Measurements from ENCODE around the gene MAP3K20. TPM values are rescaled to one million over a fixed set of nuclear protein-coding genes. Genes with fewer than 3 reads are reported as not detected.
A peak's percentile ranks its signal among the peaks of the same experiment; 100 is the strongest.
"Not testable (repeated sequence)": the region's sequence is repeated elsewhere in the genome, so short reads cannot be mapped to it uniquely, and the experiment has no call there.

Gene MAP3K20
- total RNA-seq, 1 donor from 2014 or later: 33.7 TPM

DNA sequence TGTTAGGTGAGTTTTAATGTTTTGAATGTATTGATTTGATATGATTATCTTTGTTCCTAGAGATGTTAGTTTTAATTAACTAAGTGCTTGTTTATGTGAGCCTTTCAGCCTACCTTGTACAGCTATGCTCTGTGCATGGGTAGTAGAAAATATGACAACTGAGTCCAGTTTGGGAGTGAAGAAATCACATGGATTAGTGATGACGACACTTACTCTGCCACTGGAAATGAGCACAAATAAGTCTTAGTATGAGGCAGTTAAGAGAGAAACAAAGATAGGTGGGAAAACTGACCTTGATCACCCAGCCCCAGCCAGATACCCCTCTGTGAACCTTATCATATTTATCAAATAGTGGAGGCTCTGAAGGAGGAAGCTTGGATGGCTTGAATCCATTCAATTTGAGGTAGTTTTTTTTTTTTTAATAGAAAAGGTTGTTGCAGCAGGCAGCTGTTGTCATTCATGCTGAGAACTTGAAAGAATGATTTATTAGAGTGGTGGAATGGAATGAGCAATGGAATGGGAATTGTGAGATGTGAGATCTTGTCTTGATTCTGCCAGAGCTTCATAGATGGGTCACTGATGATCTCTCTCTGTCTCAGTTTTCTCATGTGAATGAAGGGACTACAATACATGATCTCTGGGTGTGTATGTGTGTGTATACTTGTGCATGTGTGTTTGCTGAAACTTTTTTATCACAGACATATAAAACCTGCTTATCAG is 96.4 kb downstream of the MAP3K20 start:
- Mint-ChIP-seq H3K4me1 (peaks cover 22% of the 10 kb centered on the region), H3K27ac (peak overlapping the region; percentile 33), H3K27me3 (ENCODE audit: low read depth) (no peaks in the 10 kb centered on the region)

DNA sequence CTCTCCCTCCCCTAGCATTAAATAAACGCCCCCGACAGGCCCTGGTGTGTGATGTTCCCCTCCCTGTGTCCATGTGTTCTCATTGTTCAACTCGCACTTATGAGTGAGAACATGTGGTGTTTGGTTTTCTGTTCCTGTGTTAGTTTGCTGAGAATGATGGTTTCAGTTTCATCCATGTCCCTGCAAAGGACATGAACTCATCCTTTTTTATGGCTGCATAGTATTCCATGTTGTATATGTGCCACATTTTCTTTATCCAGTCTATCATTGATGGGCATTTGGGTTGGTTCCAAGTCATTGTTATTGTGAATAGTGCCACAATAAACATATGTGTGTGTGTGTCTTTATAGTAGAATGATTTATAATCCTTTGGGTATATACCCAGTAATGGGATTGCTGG is 98.7 kb downstream of the MAP3K20 start:
- H3K4me3 Mint-ChIP-seq; DNase-seq (ENCODE audit: low spot score in 2 of 2, unreplicated experiment in 2 of 2); H3K27ac Mint-ChIP-seq; H3K36me3 Mint-ChIP-seq; H3K27me3 Mint-ChIP-seq (ENCODE audit: low read depth): not testable (repeated sequence)
- peaks cover 18% of the 10 kb centered on the region for H3K4me1 Mint-ChIP-seq
- peaks cover 14% of the 10 kb centered on the region for H3K9me3 Mint-ChIP-seq

More for the DNA sequence above, 96.4 kb downstream of the MAP3K20 start:
- H3K9me3 Mint-ChIP-seq: peaks cover 13% of the 10 kb centered on the region
- H3K36me3 Mint-ChIP-seq: peaks cover 5% of the 10 kb centered on the region
- no peak overlapping the region for H3K4me3 Mint-ChIP-seq
- TF ChIP-seq, protein P1, sequence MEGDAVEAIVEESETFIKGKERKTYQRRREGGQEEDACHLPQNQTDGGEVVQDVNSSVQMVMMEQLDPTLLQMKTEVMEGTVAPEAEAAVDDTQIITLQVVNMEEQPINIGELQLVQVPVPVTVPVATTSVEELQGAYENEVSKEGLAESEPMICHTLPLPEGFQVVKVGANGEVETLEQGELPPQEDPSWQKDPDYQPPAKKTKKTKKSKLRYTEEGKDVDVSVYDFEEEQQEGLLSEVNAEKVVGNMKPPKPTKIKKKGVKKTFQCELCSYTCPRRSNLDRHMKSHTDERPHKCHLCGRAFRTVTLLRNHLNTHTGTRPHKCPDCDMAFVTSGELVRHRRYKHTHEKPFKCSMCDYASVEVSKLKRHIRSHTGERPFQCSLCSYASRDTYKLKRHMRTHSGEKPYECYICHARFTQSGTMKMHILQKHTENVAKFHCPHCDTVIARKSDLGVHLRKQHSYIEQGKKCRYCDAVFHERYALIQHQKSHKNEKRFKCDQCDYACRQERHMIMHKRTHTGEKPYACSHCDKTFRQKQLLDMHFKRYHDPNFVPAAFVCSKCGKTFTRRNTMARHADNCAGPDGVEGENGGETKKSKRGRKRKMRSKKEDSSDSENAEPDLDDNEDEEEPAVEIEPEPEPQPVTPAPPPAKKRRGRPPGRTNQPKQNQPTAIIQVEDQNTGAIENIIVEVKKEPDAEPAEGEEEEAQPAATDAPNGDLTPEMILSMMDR (IDR thresholded peaks at IDR 0.05; ENCODE audit: unreplicated experiment): no peak
- DNase-seq (ENCODE audit: low spot score in 2 of 2, unreplicated experiment in 2 of 2): no peak

DNA sequence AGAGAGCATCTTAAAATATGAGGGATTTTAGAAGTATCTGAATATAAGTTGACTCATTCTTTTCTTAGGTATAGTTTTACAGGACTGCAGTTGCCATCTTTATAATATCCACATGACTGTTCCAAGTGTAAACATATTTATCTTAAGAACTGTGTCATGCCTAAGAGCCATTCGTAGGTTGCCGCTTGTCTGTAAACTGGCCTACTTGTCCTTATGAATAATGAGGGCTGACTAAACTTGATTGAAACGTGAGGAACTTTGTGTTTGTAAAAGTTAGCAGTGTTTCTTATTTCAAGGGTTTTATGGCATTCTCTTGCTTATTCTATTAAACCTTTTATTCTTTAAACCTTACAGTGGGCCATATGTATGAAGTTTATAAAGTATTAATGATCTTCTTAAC is 99.6 kb downstream of the MAP3K20 start:
- peaks cover 18% of the 10 kb centered on the region for H3K4me1 Mint-ChIP-seq
- H3K36me3 Mint-ChIP-seq: peaks cover 6% of the 10 kb centered on the region
- peaks cover 14% of the 10 kb centered on the region for H3K9me3 Mint-ChIP-seq
- H3K27ac Mint-ChIP-seq: no peak overlapping the region
- H3K27me3 Mint-ChIP-seq (ENCODE audit: low read depth): no peaks in the 10 kb centered on the region
- TF ChIP-seq, protein P1 (IDR thresholded peaks at IDR 0.05; ENCODE audit: unreplicated experiment): no peak
- DNase-seq (ENCODE audit: low spot score in 2 of 2, unreplicated experiment in 2 of 2): no peak
- H3K4me3 Mint-ChIP-seq: no peak overlapping the region

DNA sequence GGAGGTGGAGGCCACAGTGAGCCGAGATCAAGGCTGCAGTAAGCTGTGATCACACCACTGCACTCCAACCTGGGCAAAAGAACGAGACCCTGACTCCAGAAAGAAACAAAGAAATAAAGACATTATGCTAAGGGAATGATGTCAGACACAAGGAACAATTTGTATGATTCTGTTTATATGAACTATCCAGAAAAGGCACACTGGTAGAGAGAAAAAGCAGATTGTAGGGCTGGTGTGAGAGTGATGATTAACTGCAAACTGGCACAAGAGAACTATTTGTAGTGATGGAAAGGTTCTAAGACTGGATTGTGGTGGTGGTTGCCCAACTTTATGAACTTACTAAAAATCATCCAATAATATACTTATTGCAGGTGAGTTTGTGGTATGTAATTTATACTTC is 106.3 kb downstream of the MAP3K20 start:
- H3K27me3 Mint-ChIP-seq (ENCODE audit: low read depth): no peaks in the 10 kb centered on the region
- TF ChIP-seq, protein P1 (IDR thresholded peaks at IDR 0.05; ENCODE audit: unreplicated experiment): no peak
- peaks cover 5% of the 10 kb centered on the region for H3K36me3 Mint-ChIP-seq
- H3K27ac Mint-ChIP-seq: no peak overlapping the region
- H3K9me3 Mint-ChIP-seq: peaks cover 8% of the 10 kb centered on the region
- no peak for DNase-seq (ENCODE audit: low spot score in 2 of 2, unreplicated experiment in 2 of 2)
- H3K4me3 Mint-ChIP-seq: no peak overlapping the region
- H3K4me1 Mint-ChIP-seq: peaks cover 11% of the 10 kb centered on the region

GRCh38 chr2:173184031-173185004 is 108.7 kb downstream of the MAP3K20 start:
- Mint-ChIP-seq H3K4me1 (peaks cover 22% of the 10 kb centered on the region), H3K27ac (no peak overlapping the region), H3K27me3 (ENCODE audit: low read depth) (no peaks in the 10 kb centered on the region), H3K36me3 (peaks cover 5% of the 10 kb centered on the region), H3K4me3 (no peak overlapping the region), H3K9me3 (peaks cover 6% of the 10 kb centered on the region)
- TF ChIP-seq, protein P1 (IDR thresholded peaks at IDR 0.05; ENCODE audit: unreplicated experiment): no peak
- DNase-seq (ENCODE audit: low spot score in 2 of 2, unreplicated experiment in 2 of 2): no peak

GRCh38 chr2:173185437-173185836 is 109.8 kb downstream of the MAP3K20 start:
- peaks cover 22% of the 10 kb centered on the region for H3K4me1 Mint-ChIP-seq
- no peak overlapping the region for H3K27ac Mint-ChIP-seq
- DNase-seq (ENCODE audit: low spot score in 2 of 2, unreplicated experiment in 2 of 2): no peak
- peaks cover 6% of the 10 kb centered on the region for H3K9me3 Mint-ChIP-seq
- peaks cover 6% of the 10 kb centered on the region for H3K36me3 Mint-ChIP-seq
- TF ChIP-seq, protein P1 (IDR thresholded peaks at IDR 0.05; ENCODE audit: unreplicated experiment): no peak
- no peaks in the 10 kb centered on the region for H3K27me3 Mint-ChIP-seq (ENCODE audit: low read depth)
- H3K4me3 Mint-ChIP-seq: no peak overlapping the region

Data from mesothelial cell of epicardium (in vitro differentiated cells).